ENCODE data around the gene C12orf75. TPM values are rescaled to one million over a fixed set of nuclear protein-coding genes. Genes with fewer than 3 reads are reported as not detected.
"Not testable (repeated sequence)": the region's sequence is repeated elsewhere in the genome, so short reads cannot be mapped to it uniquely, and the experiment has no call there.

Gene C12orf75
- total RNA-seq, 2 donors from 2014 or later: 2.1 to 2.7 TPM

DNA sequence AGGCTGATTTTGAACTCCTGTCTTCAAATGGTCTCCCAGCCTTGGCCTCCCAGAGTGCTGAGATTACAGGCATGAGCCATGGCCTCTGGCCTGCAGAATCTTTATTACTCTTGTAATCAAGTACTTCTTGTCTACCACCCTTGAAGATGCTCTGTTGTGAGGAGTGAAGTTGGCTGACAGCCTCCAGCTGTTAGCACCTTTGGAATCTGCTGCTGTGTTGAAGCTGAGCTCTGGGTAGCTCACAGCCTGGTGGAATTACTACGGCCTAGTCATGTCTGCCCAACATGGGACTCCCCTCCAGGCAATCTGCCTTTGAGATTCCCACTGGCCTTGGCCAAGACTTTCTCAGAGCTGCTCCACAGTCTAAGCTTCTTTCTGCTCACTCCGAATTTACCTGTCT lies 5.8 kb upstream of the C12orf75 start:
- H3K9me3 ChIP-seq: no peaks in the 10 kb centered on the region
- no peak for TF ChIP-seq CTCF (IDR thresholded peaks at IDR 0.05)
- H3K4me3 ChIP-seq: no peak overlapping the region
- no peaks in the 10 kb centered on the region for H3K27me3 ChIP-seq
- H3K27ac ChIP-seq: no peak overlapping the region
- peaks cover 0 to 1% of the 10 kb centered on the region in 2 donors for H3K4me1 ChIP-seq
- no peaks in the 10 kb centered on the region for H3K36me3 ChIP-seq
- no peak for DNase-seq (ENCODE audit: low spot score)

GRCh38 chr12:105325117-105325516 lies 5.4 kb upstream of the C12orf75 start:
- H3K36me3 ChIP-seq: no peaks in the 10 kb centered on the region
- no peaks in the 10 kb centered on the region for H3K9me3 ChIP-seq
- H3K27me3 ChIP-seq: no peaks in the 10 kb centered on the region
- no peak overlapping the region for H3K27ac ChIP-seq
- no peak overlapping the region for H3K4me3 ChIP-seq
- peaks cover 0 to 6% of the 10 kb centered on the region in 2 donors for H3K4me1 ChIP-seq
- no peak for TF ChIP-seq CTCF (IDR thresholded peaks at IDR 0.05)
- DNase-seq (ENCODE audit: low spot score): no peak

GRCh38 chr12:105329926-105330282 lies 587 bp upstream of the C12orf75 start:
- H3K4me3 ChIP-seq: peak overlapping the region; percentile 54 to 75

DNA sequence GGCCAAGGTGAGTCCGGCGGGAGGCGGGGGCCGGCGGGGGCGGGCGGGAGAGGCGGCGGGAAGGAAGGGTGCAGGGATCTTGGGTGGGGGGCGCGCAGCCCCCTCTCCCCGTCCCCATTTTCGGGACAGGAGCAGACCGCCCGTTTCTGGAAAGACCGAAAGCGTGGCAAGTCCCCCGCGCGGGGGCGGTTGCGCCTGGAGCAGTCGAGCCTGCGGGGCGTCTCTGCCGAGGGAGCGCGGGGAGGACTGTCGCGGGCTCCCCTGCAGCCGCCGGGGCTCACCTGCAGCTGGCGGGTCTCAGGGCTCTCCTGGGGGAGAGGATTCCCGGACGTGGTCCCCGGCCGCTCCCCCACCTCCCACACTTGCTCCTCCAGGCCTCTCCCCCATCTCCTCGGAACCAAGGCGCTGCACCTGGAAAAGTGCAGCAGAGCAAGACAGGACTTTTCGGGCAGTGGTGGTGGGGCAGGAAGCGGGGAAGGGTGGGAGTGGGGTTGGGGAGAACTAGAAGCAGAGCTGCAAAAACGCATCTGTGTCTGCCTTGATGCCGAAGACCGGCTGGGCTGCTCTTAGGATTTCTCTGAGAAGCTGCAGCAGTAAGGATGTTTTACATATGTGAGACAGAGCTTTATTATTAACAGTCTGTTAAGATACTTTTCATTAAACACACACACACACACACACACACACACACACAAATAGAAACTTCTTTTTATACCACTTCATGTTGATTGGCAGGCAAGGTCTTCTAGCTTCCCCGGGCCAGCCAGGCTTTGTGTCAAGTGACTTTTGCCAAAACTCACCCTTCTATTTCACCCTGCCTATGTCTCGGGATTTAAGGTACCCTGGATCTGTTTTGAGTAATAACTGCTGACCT lies 677 bp downstream of the C12orf75 start:
- H3K27me3 ChIP-seq: no peaks in the 10 kb centered on the region
- no peak overlapping the region for H3K27ac ChIP-seq
- no peaks in the 10 kb centered on the region for H3K9me3 ChIP-seq
- peaks cover 0 to 14% of the 10 kb centered on the region in 2 donors for H3K4me1 ChIP-seq
- no peak for TF ChIP-seq CTCF (IDR thresholded peaks at IDR 0.05)
- peak overlapping the region; percentile 54 to 75 for H3K4me3 ChIP-seq
- H3K36me3 ChIP-seq: no peaks in the 10 kb centered on the region
- no peak for DNase-seq (ENCODE audit: low spot score)

More at GRCh38 chr12:105329926-105330282, 587 bp upstream of the C12orf75 start:
- no peaks in the 10 kb centered on the region for H3K9me3 ChIP-seq
- DNase-seq (ENCODE audit: low spot score): no peak
- no peaks in the 10 kb centered on the region for H3K36me3 ChIP-seq
- H3K27me3 ChIP-seq: no peaks in the 10 kb centered on the region
- H3K4me1 ChIP-seq: peaks cover 0 to 14% of the 10 kb centered on the region in 2 donors
- H3K27ac ChIP-seq: no peak overlapping the region
- no peak for TF ChIP-seq CTCF (IDR thresholded peaks at IDR 0.05)

GRCh38 chr12:105331805-105332251 lies 1.3 kb downstream of the C12orf75 start:
- DNase-seq (ENCODE audit: low spot score): no peak
- Histone ChIP-seq H3K9me3 (no peaks in the 10 kb centered on the region), H3K27ac (no peak overlapping the region), H3K27me3 (no peaks in the 10 kb centered on the region), H3K4me3 (peak overlapping the region in 1 of 2 donors; percentile 75), H3K4me1 (peaks cover 0 to 14% of the 10 kb centered on the region in 2 donors), H3K36me3 (no peaks in the 10 kb centered on the region)
- no peak for TF ChIP-seq CTCF (IDR thresholded peaks at IDR 0.05)

GRCh38 chr12:105332286-105332685 lies 1.8 kb downstream of the C12orf75 start:
- H3K27me3 ChIP-seq; H3K36me3 ChIP-seq; DNase-seq (ENCODE audit: low spot score); H3K9me3 ChIP-seq; H3K4me3 ChIP-seq; H3K27ac ChIP-seq: not testable (repeated sequence)
- peaks cover 0 to 14% of the 10 kb centered on the region in 2 donors for H3K4me1 ChIP-seq
